ENCODE measurements around the gene GRIA3. TPM values are rescaled to one million over a fixed set of nuclear protein-coding genes. Genes with fewer than 3 reads are reported as not detected.
"Not testable (repeated sequence)": the region's sequence is repeated elsewhere in the genome, so short reads cannot be mapped to it uniquely, and the experiment has no call there.

GRIA3 gene
- total RNA-seq, 1 donor from 2014 or later, result 0.59 TPM

DNA sequence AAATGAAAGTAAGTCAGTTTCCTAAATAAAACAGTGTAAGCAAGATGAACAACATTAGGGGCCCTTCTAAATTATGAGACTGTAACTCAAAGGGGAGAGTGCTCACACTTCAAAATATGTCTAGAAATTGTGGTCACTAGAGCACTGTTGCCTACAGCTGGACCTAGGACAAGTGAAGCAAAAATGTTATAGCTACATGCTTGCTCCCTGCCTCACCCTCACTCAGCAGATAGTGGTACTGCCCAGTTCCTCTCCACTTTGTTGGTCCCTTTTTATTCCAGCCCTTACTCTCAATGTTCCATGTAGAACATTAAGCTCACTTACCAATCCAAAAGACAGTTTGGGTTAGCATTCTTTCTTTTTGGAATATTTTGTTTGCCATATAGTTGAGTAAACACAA, 147.3 kb downstream of the GRIA3 start:
- ATAC-seq (no peak), DNase-seq (no peak)
- intact Hi-C loops (cut with micrococcal nuclease), result no loop called here

DNA sequence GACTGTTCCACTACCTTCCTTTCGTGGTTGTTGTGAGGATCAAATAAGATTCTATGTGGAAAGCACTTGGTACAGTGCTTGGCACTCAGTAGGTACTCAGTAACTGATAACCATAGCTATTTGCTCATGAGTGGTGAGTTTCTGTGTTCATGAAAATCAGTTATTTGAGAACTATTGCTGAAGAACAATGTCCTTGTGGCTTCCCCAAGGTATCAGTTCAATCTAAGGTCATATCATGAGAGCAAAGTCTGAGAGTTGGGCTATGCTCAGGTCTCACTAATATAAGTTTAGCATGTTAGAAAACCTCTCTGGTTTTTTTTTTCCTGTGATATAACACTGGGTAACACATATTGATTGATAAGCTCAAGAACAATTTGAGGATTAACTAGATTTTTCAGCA, 147.8 kb downstream of the GRIA3 start:
- intact Hi-C loops (cut with micrococcal nuclease), result no loop called here
- DNase-seq (no peak), ATAC-seq (no peak)

DNA sequence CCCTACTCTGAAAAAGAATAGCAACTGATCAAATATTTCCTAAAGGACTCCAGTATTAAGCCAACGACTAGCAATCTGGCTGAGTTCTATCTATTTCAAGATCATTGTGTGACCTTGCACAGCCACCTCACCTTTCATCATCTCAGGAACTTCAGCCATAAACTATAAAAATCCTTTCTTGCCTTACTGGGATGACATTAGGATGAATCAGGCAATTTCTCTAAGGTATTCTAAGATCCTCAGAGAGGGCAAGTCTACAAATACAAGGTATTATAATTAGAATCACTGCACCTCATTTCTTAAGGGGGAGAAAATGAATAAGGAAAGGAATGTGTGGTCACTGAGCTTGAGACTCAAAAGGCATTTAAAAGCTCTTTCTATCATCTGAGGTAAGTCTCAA, 152.6 kb downstream of the GRIA3 start:
- intact Hi-C loops (cut with micrococcal nuclease), result no loop called here
- ATAC-seq, result no peak

DNA sequence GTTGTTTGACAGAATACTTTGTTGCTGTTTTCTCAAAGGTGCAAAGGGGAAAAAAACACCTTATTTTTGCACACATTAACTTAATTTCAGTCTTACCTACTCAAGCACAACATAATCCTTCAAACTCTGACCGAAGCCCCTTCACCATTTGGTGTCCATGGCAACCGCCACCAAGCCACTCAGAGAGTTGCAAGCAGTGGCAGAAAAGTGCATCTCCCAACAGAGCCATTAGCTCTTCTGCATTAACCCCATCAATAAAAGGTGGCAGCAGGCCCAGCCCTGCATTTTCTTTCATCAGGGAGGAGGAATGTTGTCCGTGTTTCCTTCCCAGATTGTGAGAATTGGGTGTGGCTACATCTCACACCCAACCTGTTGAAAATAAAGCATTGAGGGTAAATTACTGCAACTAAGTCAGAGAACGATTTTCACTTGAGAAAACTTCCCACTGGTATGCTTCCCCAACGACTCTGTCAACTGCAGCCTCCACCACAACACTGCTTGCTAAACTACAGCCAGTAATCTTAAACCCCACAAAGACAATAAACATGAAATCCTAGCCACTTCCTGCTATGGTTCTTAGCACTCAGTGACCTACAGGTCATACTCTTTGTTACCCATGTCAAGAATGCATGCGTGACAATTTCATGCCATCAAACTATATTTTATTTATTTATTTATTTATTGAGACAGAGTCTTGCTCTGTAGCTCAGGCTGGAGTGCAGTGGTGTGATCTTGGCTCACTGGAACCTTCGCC, 154.0 kb downstream of the GRIA3 start:
- intact Hi-C loops (cut with micrococcal nuclease), result no loop called here
- DNase-seq (no peak), ATAC-seq (no peak)

More for the DNA sequence above, 152.6 kb downstream of the GRIA3 start:
- no peak for DNase-seq

GRCh38 chrX:123339221-123339905, 155.3 kb downstream of the GRIA3 start:
- intact Hi-C loops (cut with micrococcal nuclease), result no loop called here
- no peak for DNase-seq
- no peak for ATAC-seq

- intact Hi-C loops (cut with micrococcal nuclease), result no loop called here
- ATAC-seq (no peak), DNase-seq (no peak)
Observed at GRCh38 chrX:123340696-123341095, 156.6 kb downstream of the GRIA3 start.

- DNase-seq (no peak), ATAC-seq (no peak)
- intact Hi-C loops (cut with micrococcal nuclease), result no loop called here
Observed at GRCh38 chrX:123348468-123348867, 164.4 kb downstream of the GRIA3 start.

DNA sequence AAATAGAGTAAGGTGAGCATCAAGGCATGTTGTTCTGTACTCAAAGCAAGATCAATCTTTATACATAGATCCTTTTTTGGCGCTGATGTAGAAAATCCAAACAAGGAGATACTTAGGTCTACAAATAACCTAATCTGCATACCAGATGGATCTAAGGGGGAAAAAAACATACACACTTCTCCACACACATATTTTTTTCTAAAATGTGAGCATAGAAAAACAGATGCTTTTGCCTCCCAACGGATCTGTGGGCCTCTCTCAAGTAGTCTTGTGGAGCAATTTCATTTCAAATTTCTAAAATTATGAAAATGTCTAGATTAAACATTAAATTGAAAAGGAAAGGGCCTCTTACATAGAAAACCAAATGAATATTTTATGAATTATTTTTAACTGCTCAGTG, 166.1 kb downstream of the GRIA3 start:
- intact Hi-C loops (cut with micrococcal nuclease), result no loop called here
- no peak for ATAC-seq

DNA sequence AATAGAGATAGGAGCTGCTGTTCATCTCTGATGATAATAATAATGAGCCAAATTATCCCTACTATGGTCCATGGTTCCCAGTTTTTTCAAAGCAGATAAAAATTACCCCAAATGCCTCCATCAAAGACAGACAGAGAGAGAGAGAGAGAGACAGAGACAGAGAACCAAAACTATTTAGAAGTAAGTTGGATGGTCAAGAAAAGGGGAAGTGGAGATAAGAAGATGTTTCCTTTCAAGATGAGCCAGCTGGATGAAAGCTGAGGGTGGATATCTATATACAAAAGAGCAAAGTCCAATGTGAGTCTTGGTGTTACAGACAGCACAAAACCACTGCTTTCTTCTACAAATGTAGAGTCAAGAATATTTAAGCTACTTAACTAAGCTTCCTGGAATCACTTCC, 173.9 kb downstream of the GRIA3 start:
- intact Hi-C loops (cut with micrococcal nuclease), result no loop called here
- ATAC-seq (no peak), DNase-seq (no peak)

More for the DNA sequence above, 166.1 kb downstream of the GRIA3 start:
- no peak for DNase-seq

DNA sequence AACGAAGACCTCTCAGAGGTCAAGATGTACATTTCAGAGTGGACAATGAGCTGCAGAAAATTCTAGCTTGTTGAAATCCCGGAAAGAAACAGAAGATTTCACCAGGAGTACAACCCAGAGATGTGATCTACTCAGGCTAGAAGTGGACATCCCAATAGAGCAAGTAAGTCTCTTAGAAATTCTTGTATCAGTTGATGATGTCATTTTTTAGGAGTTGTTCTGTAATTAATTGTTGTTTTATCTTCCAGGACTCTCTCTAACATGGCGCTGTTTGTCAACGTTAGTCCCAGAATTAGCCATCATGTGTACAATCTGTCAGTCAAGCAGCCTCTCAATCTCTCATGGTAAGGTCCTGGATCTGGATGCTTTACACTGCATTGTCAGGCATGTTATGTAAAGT, 174.4 kb downstream of the GRIA3 start:
- intact Hi-C loops (cut with micrococcal nuclease), result no loop called here
- no peak for DNase-seq
- no peak for ATAC-seq

- intact Hi-C loops (cut with micrococcal nuclease), result no loop called here
- no peak for ATAC-seq
- DNase-seq, result no peak
Observed at GRCh38 chrX:123361371-123361770, 177.3 kb downstream of the GRIA3 start.

GRCh38 chrX:123386196-123386595, 202.1 kb downstream of the GRIA3 start:
- ATAC-seq; intact Hi-C loops (cut with micrococcal nuclease); DNase-seq: not testable (repeated sequence)

- ATAC-seq, result no peak
- DNase-seq, result no peak
- intact Hi-C loops (cut with micrococcal nuclease), result no loop called here
Observed at GRCh38 chrX:123392921-123393320, 208.8 kb downstream of the GRIA3 start.

- DNase-seq, result no peak
- intact Hi-C loops (cut with micrococcal nuclease), result no loop called here
Observed at GRCh38 chrX:123399709-123400108, 215.6 kb downstream of the GRIA3 start.

DNA sequence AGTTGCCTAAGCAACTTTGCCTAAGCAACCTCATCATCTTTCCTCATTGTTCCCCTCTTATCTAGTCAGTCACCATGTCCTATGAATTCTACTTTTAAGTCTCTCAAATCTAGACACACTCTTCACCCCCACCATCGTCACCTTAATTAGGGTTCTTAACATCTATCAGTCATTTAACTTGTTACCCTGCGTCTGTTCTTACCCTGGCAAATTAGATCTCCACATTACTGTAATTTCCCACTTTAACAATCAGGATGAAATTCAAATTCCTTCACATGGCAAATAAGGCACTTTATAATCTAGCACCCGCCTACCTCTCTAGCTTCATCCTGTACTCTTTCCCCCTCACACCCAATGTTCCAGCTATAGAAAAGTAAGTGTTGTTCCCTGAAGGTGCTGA, 221.2 kb downstream of the GRIA3 start:
- intact Hi-C loops (cut with micrococcal nuclease), result no loop called here
- DNase-seq, result no peak
- ATAC-seq, result no peak

More at GRCh38 chrX:123399709-123400108, 215.6 kb downstream of the GRIA3 start:
- no peak for ATAC-seq

GRCh38 chrX:123408821-123409737, 225.0 kb downstream of the GRIA3 start:
- no peak for DNase-seq
- intact Hi-C loops (cut with micrococcal nuclease), result no loop called here
- peak; percentile 38 for ATAC-seq

DNA sequence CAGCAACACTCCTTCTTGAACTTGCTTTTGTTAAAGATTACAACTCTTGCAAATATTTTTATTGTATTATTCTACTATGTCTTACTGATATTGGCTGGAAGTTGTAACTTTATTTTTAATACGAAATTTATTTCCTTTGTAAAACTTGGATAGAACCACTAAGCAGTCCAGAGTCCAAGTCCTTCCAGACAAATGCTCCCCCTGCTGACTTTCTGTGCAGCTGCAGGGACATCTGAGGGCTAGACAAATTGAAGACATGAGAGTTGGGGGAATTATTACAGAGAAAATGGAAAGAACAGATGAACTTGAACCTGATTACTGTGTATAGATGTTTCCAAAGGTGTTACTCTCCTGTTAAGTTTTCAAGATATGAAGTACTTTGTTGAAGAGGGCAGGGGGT, 238.8 kb downstream of the GRIA3 start:
- no peak for ATAC-seq
- intact Hi-C loops (cut with micrococcal nuclease), result no loop called here
- DNase-seq, result no peak

DNA sequence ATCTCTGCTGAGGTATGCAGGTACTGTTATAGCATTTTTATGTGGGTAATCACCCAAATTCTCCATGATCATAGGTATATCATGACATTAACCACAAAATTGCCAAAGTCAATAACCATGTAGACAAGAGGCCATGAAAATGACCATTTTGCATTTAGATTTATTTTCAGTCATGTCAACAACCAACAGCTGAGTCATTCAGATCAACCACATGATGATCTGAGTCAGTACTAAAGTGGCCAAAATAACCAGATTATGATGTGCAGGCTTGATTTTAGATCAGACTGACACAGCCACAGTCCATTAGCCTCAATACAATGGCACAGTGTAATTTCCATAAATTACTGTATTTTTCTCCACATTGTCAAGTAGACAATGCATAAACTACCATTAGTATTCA, 240.5 kb downstream of the GRIA3 start:
- ATAC-seq (no peak), DNase-seq (no peak)
- intact Hi-C loops (cut with micrococcal nuclease), result no loop called here

- intact Hi-C loops (cut with micrococcal nuclease), result no loop called here
- no peak for ATAC-seq
- DNase-seq, result no peak
Observed at GRCh38 chrX:123425471-123425870, 241.4 kb downstream of the GRIA3 start.

- ATAC-seq (peak; percentile 56), DNase-seq (no peak)
- intact Hi-C loops (cut with micrococcal nuclease), result no loop called here
Observed at GRCh38 chrX:123425904-123426303, 241.8 kb downstream of the GRIA3 start.

Measured in left ventricle myocardium superior (tissue), 1 donor.